Esophagus (tissue), 2 donors: ENCODE measurements around the gene RILPL2. TPM values are rescaled to one million over a fixed set of nuclear protein-coding genes. Genes with fewer than 3 reads are reported as not detected.
A peak's percentile ranks its signal among the peaks of the same experiment; 100 is the strongest.
"Not testable (repeated sequence)": the region's sequence is repeated elsewhere in the genome, so short reads cannot be mapped to it uniquely, and the experiment has no call there.

Experiments used
- H3K27ac ChIP-seq, 2 donors: one replicate each; pipeline ENCODE4 v1.5.1; 2013; ENCODE audit warnings: low read depth in 2 of 2, mild to moderate bottlenecking in 2 of 2, inconsistent platforms in 1 of 2, low read length in 1 of 2, moderate library complexity in 1 of 2
- H3K27me3 ChIP-seq, 2 donors: one replicate each; pipeline ENCODE4 v1.6.1; 2013; ENCODE audit warnings: low read length in 2 of 2, control low read depth in 1 of 2, mild to moderate bottlenecking in 1 of 2; ENCODE audit not compliant: insufficient read depth in 2 of 2, control insufficient read depth in 1 of 2
- H3K36me3 ChIP-seq, 2 donors: one replicate each; pipeline ENCODE4 v1.6.1; 2013; ENCODE audit warnings: low read length in 1 of 2; ENCODE audit not compliant: control insufficient read depth in 2 of 2, insufficient read depth in 2 of 2
- H3K4me1 ChIP-seq, 2 donors: one replicate each; pipeline ENCODE4 v1.6.1; 2013; ENCODE audit warnings: low read length in 1 of 2; ENCODE audit not compliant: control insufficient read depth in 2 of 2, insufficient read depth in 2 of 2
- H3K4me3 ChIP-seq, 2 donors: one replicate each; pipeline ENCODE4 v1.5.1; 2013; ENCODE audit warnings: low read length in 2 of 2, mild to moderate bottlenecking in 2 of 2, low read depth in 1 of 2, moderate library complexity in 1 of 2
- H3K9me3 ChIP-seq, 2 donors: one replicate each; pipeline ENCODE4 v1.6.1; 2013; ENCODE audit warnings: mild to moderate bottlenecking in 2 of 2, low read depth in 1 of 2, low read length in 1 of 2, moderate library complexity in 1 of 2; ENCODE audit not compliant: control insufficient read depth in 2 of 2, insufficient read depth in 1 of 2
- WGBS, 2 donors: extraction: QIAGEN DNeasy Blood & Tissue Kit; methylation state at CpG; one replicate each; pipeline ENCODE4 v1.1.7; 2013; 5-methylcytosine and 5-hydroxymethylcytosine counted together
- polyA plus RNA-seq, 2 donors: library from polyadenylated mRNA; stranded (reverse); fragments of 200-250 nt; gene quantifications; one replicate each; pipeline ENCODE4 v1.2.3, GENCODE V29; 2013
- donor health status: healthy with polysubstance abuse.
- donor health status: Bipolar disorder and iron deficiency.

The RILPL2 gene
- polyA plus RNA-seq, 2 donors, result 1.6 to 2.3 TPM

GRCh38 chr12:123388177-123388950, 48.1 kb downstream of the RILPL2 start:
- H3K9me3 ChIP-seq, result no peaks in the 10 kb centered on the region
- 1% methylated on average over 34 to 52 of the region's 52 CpGs for WGBS, 2 donors
- H3K4me3 ChIP-seq, result peak overlapping the region; percentile 71 to 85
- peaks cover 6 to 16% of the 10 kb centered on the region in 2 donors for H3K4me1 ChIP-seq
- H3K27me3 ChIP-seq, result no peaks in the 10 kb centered on the region
- H3K36me3 ChIP-seq, result peaks cover 0 to 10% of the 10 kb centered on the region in 2 donors
- H3K27ac ChIP-seq, result peak overlapping the region; percentile 96 to 98

- 63% methylated on average over 8 of the region's 8 CpGs for WGBS, 2 donors
- Histone ChIP-seq H3K4me3 (no peak overlapping the region), H3K27me3 (no peaks in the 10 kb centered on the region), H3K36me3 (peaks cover 0 to 10% of the 10 kb centered on the region in 2 donors), H3K9me3 (no peaks in the 10 kb centered on the region), H3K27ac (peak overlapping the region; percentile 96 to 98), H3K4me1 (peaks cover 6 to 16% of the 10 kb centered on the region in 2 donors)
Measured at GRCh38 chr12:123387508-123388176, 48.8 kb downstream of the RILPL2 start.

GRCh38 chr12:123385536-123385935, 50.9 kb downstream of the RILPL2 start:
- H3K4me1 ChIP-seq, result peaks cover 6 to 11% of the 10 kb centered on the region in 2 donors
- H3K36me3 ChIP-seq, H3K9me3 ChIP-seq, H3K27me3 ChIP-seq, H3K4me3 ChIP-seq, H3K27ac ChIP-seq: not testable (repeated sequence)
- 95 to 97% methylated on average over 9 of the region's 9 CpGs for WGBS, 2 donors

GRCh38 chr12:123384994-123385376, 51.5 kb downstream of the RILPL2 start:
- peak overlapping the region in 1 of 2 donors; percentile 83 for H3K27ac ChIP-seq
- peak overlapping the region in 1 of 2 donors; percentile 73 for H3K4me3 ChIP-seq
- no peaks in the 10 kb centered on the region for H3K27me3 ChIP-seq
- no peaks in the 10 kb centered on the region for H3K9me3 ChIP-seq
- no peaks in the 10 kb centered on the region for H3K36me3 ChIP-seq
- peaks cover 6 to 11% of the 10 kb centered on the region in 2 donors for H3K4me1 ChIP-seq
- 17% methylated on average over 1 of the region's 1 CpG for WGBS, 2 donors

- Histone ChIP-seq H3K9me3 (no peaks in the 10 kb centered on the region), H3K27ac (peak overlapping the region; percentile 83), H3K36me3 (no peaks in the 10 kb centered on the region), H3K4me1 (peaks cover 6 to 11% of the 10 kb centered on the region in 2 donors), H3K4me3 (peak overlapping the region; percentile 66 to 73), H3K27me3 (no peaks in the 10 kb centered on the region)
- WGBS, 2 donors, result 2% methylated on average over 41 of the region's 41 CpGs
Measured at GRCh38 chr12:123384318-123384993, 52.0 kb downstream of the RILPL2 start.

- Histone ChIP-seq H3K36me3 (no peaks in the 10 kb centered on the region), H3K27me3 (no peaks in the 10 kb centered on the region), H3K4me1 (peaks cover 6 to 7% of the 10 kb centered on the region in 2 donors), H3K4me3 (no peak overlapping the region), H3K9me3 (no peaks in the 10 kb centered on the region), H3K27ac (no peak overlapping the region)
- 92% methylated on average over 10 to 14 of the region's 14 CpGs for WGBS, 2 donors
Measured at GRCh38 chr12:123382684-123383083, 53.8 kb downstream of the RILPL2 start.

GRCh38 chr12:123379391-123379790, 57.1 kb downstream of the RILPL2 start:
- Histone ChIP-seq H3K36me3 (no peaks in the 10 kb centered on the region), H3K4me3 (no peak overlapping the region), H3K27ac (peak overlapping the region in 1 of 2 donors; percentile 31), H3K4me1 (peaks cover 0 to 2% of the 10 kb centered on the region in 2 donors), H3K9me3 (no peaks in the 10 kb centered on the region), H3K27me3 (no peaks in the 10 kb centered on the region)
- 53 to 72% methylated on average over 5 of the region's 5 CpGs for WGBS, 2 donors

GRCh38 chr12:123372415-123372814, 64.1 kb downstream of the RILPL2 start:
- not testable (repeated sequence) for H3K4me1 ChIP-seq, H3K27me3 ChIP-seq, H3K36me3 ChIP-seq, H3K9me3 ChIP-seq, H3K4me3 ChIP-seq, H3K27ac ChIP-seq
- WGBS, 2 donors, result 70 to 73% methylated on average over 4 to 5 of the region's 5 CpGs

GRCh38 chr12:123371667-123372368, 64.7 kb downstream of the RILPL2 start:
- H3K9me3 ChIP-seq, H3K27me3 ChIP-seq, H3K27ac ChIP-seq, H3K4me1 ChIP-seq, H3K36me3 ChIP-seq, H3K4me3 ChIP-seq: not testable (repeated sequence)
- WGBS, 2 donors, result 91 to 92% methylated on average over 45 to 48 of the region's 48 CpGs
